MM.1S (cell line): ENCODE data around the gene CYP2S1.

Experiments used
- DNase-seq: peaks from one replicate; pipeline ENCODE4 v3.0.0-alpha.2; 2015
- H2AFZ ChIP-seq: fragments of 300-600 bp; sonication (generic); 2 replicates; pipeline ENCODE4 v1.6.0; 2016; ENCODE audit warnings: antibody characterized with exemption, low read length
- H3F3A ChIP-seq: fragments of 300-600 bp; sonication (generic); 2 replicates; pipeline ENCODE4 v1.6.1; 2016; ENCODE audit warnings: mild to moderate bottlenecking, antibody characterized with exemption, low read length, moderate library complexity, mixed read lengths; ENCODE audit not compliant: insufficient read depth
- H3K27ac ChIP-seq: fragments of 300-600 bp; sonication (generic); 2 replicates; pipeline ENCODE4 v1.5.1; 2016; ENCODE audit warnings: mild to moderate bottlenecking, low read length
- H3K27me3 ChIP-seq: fragments of 300-600 bp; sonication (generic); replicated peaks from 2 replicates; pipeline ENCODE4 v1.6.0; 2016; ENCODE audit warnings: low read length; ENCODE audit not compliant: insufficient read depth
- H3K36me3 ChIP-seq: fragments of 300-600 bp; sonication (generic); replicated peaks from 2 replicates; pipeline ENCODE4 v1.6.1; 2016; ENCODE audit warnings: mild to moderate bottlenecking, low read length, mixed read lengths; ENCODE audit not compliant: insufficient read depth
- H3K4me1 ChIP-seq: fragments of 300-600 bp; sonication (generic); 2 replicates; pipeline ENCODE4 v1.6.1; 2016; ENCODE audit warnings: low read length, mixed read lengths
- H3K4me2 ChIP-seq: fragments of 300-600 bp; sonication (generic); 2 replicates; pipeline ENCODE4 v1.6.0; 2016; ENCODE audit warnings: low read depth, low read length
- H3K4me3 ChIP-seq: fragments of 300-600 bp; sonication (generic); 2 replicates; pipeline ENCODE4 v1.5.1; 2016; ENCODE audit warnings: low read length, mixed read lengths
- H3K79me2 ChIP-seq: fragments of 300-600 bp; sonication (generic); 2 replicates; pipeline ENCODE4 v1.6.1; 2016; ENCODE audit warnings: mixed run types, low read length, mixed read lengths
- H3K9ac ChIP-seq: fragments of 300-600 bp; sonication (generic); 2 replicates; pipeline ENCODE4 v1.6.1; 2016; ENCODE audit warnings: low read length, mixed read lengths
- H3K9me2 ChIP-seq: fragments of 300-600 bp; sonication (generic); replicated peaks from 2 replicates; pipeline ENCODE4 v1.6.1; 2016; ENCODE audit warnings: mild to moderate bottlenecking, low read length, mixed read lengths; ENCODE audit not compliant: insufficient read depth
- H3K9me3 ChIP-seq: fragments of 300-600 bp; sonication (generic); replicated peaks from 2 replicates; pipeline ENCODE4 v1.6.1; 2016; ENCODE audit warnings: mild to moderate bottlenecking, low read length, mixed read lengths; ENCODE audit not compliant: insufficient read depth
- H4K20me1 ChIP-seq: fragments of 300-600 bp; sonication (generic); 2 replicates; pipeline ENCODE4 v1.6.1; 2016; ENCODE audit warnings: mild to moderate bottlenecking, low read length, moderate library complexity, mixed read lengths; ENCODE audit not compliant: insufficient read depth
- EZH2 ChIP-seq: fragments of 300-600 bp; sonication (generic); optimal IDR thresholded peaks from 2 replicates; pipeline ENCODE3; 2017; ENCODE audit warnings: low read depth, mild to moderate bottlenecking, antibody characterized with exemption, low read length, mixed read lengths
- EZH2phosphoT487 ChIP-seq: fragments of 300-600 bp; sonication (generic); IDR thresholded peaks from 2 replicates; pipeline ENCODE4 v1.6.1; 2018; ENCODE audit warnings: antibody characterized with exemption, low read length
- TF ChIP-seq, protein P1 (sequence below): fragments of 300-600 bp; sonication (generic); IDR thresholded peaks from 2 replicates; pipeline ENCODE4 v1.5.1; 2016; ENCODE audit warnings: antibody characterized with exemption, low read length, mixed read lengths

The CYP2S1 gene

DNA sequence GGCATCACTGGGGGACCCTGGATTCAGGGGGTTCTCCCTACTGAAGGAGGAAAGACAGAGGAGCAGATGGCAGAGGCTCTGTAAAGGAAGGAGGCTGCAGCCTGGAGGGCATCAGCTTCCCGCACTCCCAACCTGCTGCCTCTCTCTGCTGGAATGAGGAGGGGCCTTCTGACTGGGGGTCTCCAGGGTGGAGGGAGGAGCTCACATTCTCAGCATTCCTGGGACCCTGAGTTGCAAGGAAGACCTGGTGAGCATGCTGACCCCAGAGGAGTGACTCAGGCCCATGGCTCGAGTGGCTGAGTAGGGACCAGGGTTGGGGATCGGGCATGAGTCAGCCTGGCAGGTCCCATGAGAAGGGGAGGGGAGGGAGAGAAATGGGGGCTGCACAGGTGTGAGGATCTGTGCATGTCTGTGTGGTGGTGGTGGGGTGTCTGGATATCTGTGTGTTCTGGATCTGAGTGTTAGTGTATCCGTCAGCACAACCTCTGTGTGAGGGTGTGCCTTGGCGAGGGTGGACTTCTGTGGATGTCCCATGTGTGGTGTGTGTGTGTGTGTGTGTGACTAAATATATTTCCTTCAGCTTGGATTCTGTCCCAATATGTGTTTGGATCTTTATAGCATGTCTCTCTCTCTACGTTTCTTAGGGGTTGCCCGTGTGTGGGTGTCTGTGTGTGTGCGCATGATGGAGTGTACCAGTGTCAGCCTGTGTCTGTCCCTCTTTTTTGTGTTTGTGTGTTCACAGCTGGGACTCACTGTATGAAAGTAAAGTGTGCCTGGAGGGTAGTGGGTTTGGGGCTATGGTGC, 30.6 kb downstream of the CYP2S1 start:
- Histone ChIP-seq H3K79me2 (no peaks in the 10 kb centered on the region), H3K4me3 (no peak overlapping the region), H3K27ac (no peak overlapping the region), H3K9me3 (no peaks in the 10 kb centered on the region), H4K20me1 (no peaks in the 10 kb centered on the region), H3K36me3 (no peaks in the 10 kb centered on the region), H3K4me1 (0 out of 2 replicates have a peak, but pooled peaks cover 6% of the 10 kb centered on the region), H3K27me3 (peaks cover 94% of the 10 kb centered on the region), H2AFZ (no peak overlapping the region), H3K9me2 (no peaks in the 10 kb centered on the region), H3K4me2 (no peak overlapping the region), H3K9ac (no peak overlapping the region), H3F3A (no peaks in the 10 kb centered on the region)
- no peak for DNase-seq
- TF ChIP-seq EZH2 (no peak), EZH2phosphoT487 (no peak)
- TF ChIP-seq, protein P1, sequence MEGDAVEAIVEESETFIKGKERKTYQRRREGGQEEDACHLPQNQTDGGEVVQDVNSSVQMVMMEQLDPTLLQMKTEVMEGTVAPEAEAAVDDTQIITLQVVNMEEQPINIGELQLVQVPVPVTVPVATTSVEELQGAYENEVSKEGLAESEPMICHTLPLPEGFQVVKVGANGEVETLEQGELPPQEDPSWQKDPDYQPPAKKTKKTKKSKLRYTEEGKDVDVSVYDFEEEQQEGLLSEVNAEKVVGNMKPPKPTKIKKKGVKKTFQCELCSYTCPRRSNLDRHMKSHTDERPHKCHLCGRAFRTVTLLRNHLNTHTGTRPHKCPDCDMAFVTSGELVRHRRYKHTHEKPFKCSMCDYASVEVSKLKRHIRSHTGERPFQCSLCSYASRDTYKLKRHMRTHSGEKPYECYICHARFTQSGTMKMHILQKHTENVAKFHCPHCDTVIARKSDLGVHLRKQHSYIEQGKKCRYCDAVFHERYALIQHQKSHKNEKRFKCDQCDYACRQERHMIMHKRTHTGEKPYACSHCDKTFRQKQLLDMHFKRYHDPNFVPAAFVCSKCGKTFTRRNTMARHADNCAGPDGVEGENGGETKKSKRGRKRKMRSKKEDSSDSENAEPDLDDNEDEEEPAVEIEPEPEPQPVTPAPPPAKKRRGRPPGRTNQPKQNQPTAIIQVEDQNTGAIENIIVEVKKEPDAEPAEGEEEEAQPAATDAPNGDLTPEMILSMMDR, result no peak

DNA sequence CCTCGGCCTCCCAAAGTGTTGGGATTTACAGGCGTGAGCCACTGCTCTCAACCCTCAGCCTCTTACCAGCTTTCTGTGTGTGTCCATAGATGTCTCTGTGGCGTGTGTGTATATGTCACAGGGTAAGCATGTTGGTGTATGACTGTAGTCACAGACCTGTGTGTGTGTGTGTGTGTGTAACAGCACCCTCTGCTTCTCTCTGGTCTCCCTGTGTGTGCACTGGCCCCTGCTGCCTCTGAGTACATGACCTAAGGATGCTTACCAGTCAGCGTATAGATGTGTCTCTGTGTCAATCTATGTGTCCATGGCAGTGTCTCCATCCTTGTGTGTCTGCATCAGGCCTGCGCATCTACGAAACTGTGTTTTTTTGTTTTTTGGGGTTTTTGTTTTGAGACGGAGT, 31.6 kb downstream of the CYP2S1 start:
- Histone ChIP-seq H2AFZ (no peak overlapping the region), H3K9ac (no peak overlapping the region), H3K9me3 (no peaks in the 10 kb centered on the region), H3K9me2 (no peaks in the 10 kb centered on the region), H3K4me3 (no peak overlapping the region), H4K20me1 (no peaks in the 10 kb centered on the region), H3K4me2 (no peak overlapping the region), H3K27me3 (peaks cover 89% of the 10 kb centered on the region), H3K79me2 (no peaks in the 10 kb centered on the region), H3K36me3 (no peaks in the 10 kb centered on the region), H3K4me1 (0 out of 2 replicates have a peak, but pooled peaks cover 6% of the 10 kb centered on the region), H3K27ac (no peak overlapping the region), H3F3A (no peaks in the 10 kb centered on the region)
- no peak for DNase-seq
- TF ChIP-seq EZH2phosphoT487, result no peak
- TF ChIP-seq, protein P1, result no peak
- TF ChIP-seq EZH2, result no peak

DNA sequence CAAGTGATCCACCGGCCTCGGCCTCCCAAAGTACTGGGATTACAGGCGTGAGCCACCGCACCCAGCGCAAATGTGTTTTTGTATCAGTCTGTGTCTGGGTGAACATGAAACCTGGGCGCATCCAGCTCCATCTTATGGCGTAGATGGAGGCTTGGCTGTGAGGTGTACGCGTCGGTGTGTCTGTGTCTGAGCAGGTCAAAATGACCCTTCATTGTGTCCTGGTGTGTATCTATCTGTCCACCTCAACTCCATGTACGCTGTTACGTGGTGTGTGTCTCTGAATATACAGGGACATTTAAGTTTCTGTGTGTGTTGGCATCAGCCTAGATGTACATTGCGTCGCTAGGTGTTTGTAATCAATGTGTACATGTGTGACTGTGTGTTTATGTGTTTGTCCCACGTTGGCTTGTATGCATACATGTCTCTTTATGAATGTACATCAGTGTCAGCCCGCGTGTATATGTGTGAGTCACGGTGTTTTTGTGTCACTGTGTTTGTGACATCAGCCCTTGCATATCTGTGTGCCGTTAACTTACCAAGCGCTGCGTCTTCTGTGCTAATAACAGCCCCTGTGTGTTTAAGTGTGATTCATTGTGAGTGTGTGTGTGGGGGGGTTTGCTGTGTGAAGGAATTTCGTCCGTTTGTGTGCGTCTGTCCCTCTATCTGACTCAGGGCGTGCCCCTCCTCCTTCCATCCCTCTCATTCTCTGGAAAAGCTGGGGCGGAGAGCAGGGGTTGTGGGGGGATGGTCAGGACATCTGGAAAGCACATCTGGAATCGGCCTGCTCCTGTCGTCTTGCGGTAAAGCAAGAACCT, 32.4 kb downstream of the CYP2S1 start:
- Histone ChIP-seq H3K79me2 (no peaks in the 10 kb centered on the region), H3K27me3 (peaks cover 84% of the 10 kb centered on the region), H3K9me2 (no peaks in the 10 kb centered on the region), H3K36me3 (no peaks in the 10 kb centered on the region), H3K9ac (no peak overlapping the region), H4K20me1 (no peaks in the 10 kb centered on the region), H3K4me2 (no peak overlapping the region), H3K4me3 (no peak overlapping the region), H2AFZ (no peak overlapping the region), H3K9me3 (no peaks in the 10 kb centered on the region), H3K4me1 (0 out of 2 replicates have a peak, but pooled peaks cover 5% of the 10 kb centered on the region), H3K27ac (no peak overlapping the region), H3F3A (no peaks in the 10 kb centered on the region)
- TF ChIP-seq EZH2 (no peak), EZH2phosphoT487 (no peak)
- TF ChIP-seq, protein P1, result no peak
- no peak for DNase-seq
